Measurements from ENCODE around the gene WASF2.
"Not testable (repeated sequence)": the region's sequence is repeated elsewhere in the genome, so short reads cannot be mapped to it uniquely, and the experiment has no call there.

The WASF2 gene

GRCh38 chr1:27478098-27478497 lies 11.9 kb downstream of the WASF2 start:
- no peak overlapping the region for H3K4me3 ChIP-seq (ENCODE audit: low read length)
- TF ChIP-seq, protein P1, sequence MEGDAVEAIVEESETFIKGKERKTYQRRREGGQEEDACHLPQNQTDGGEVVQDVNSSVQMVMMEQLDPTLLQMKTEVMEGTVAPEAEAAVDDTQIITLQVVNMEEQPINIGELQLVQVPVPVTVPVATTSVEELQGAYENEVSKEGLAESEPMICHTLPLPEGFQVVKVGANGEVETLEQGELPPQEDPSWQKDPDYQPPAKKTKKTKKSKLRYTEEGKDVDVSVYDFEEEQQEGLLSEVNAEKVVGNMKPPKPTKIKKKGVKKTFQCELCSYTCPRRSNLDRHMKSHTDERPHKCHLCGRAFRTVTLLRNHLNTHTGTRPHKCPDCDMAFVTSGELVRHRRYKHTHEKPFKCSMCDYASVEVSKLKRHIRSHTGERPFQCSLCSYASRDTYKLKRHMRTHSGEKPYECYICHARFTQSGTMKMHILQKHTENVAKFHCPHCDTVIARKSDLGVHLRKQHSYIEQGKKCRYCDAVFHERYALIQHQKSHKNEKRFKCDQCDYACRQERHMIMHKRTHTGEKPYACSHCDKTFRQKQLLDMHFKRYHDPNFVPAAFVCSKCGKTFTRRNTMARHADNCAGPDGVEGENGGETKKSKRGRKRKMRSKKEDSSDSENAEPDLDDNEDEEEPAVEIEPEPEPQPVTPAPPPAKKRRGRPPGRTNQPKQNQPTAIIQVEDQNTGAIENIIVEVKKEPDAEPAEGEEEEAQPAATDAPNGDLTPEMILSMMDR (conservative IDR thresholded peaks at IDR 0.05; ENCODE audit: low read length) = no peak
- DNase-seq (ENCODE audit: low read depth) = no peak

- TF ChIP-seq, protein P1 (conservative IDR thresholded peaks at IDR 0.05; ENCODE audit: low read length) = no peak
- H3K4me3 ChIP-seq (ENCODE audit: low read length) = no peak overlapping the region
- no peak for DNase-seq (ENCODE audit: low read depth)
Measured at GRCh38 chr1:27476237-27476636, 13.7 kb downstream of the WASF2 start.

GRCh38 chr1:27475720-27476119 lies 14.2 kb downstream of the WASF2 start:
- TF ChIP-seq, protein P1 (conservative IDR thresholded peaks at IDR 0.05; ENCODE audit: low read length) = no peak
- no peak overlapping the region for H3K4me3 ChIP-seq (ENCODE audit: low read length)
- DNase-seq (ENCODE audit: low read depth) = no peak

GRCh38 chr1:27473755-27474154 lies 16.2 kb downstream of the WASF2 start:
- no peak for DNase-seq (ENCODE audit: low read depth)
- H3K4me3 ChIP-seq (ENCODE audit: low read length) = no peak overlapping the region
- TF ChIP-seq, protein P1 (conservative IDR thresholded peaks at IDR 0.05; ENCODE audit: low read length) = no peak

- not testable (repeated sequence) for DNase-seq (ENCODE audit: low read depth); H3K4me3 ChIP-seq (ENCODE audit: low read length)
Measured at GRCh38 chr1:27472098-27472497, 17.9 kb downstream of the WASF2 start.

DNA sequence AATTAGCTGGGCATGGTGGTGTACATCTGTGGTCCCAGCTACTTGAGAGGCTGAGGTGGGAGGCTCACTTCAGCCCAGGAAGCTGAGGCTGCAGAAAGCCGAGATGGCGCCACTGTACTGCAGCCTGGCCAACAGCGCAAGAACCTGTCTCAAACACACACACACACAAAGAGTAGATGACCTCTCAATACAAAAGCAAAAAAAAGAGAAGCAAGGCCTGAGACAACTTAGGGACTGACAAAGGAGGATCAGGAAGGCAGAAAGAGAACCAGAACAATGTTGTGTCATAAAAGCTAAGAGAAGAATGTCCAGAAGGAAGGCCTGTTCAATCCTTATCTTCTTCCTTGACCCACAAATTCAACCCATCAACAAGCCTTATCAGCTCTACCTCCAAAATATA lies 18.5 kb downstream of the WASF2 start:
- TF ChIP-seq, protein P1 (conservative IDR thresholded peaks at IDR 0.05; ENCODE audit: low read length) = no peak
- H3K4me3 ChIP-seq (ENCODE audit: low read length) = no peak overlapping the region
- no peak for DNase-seq (ENCODE audit: low read depth)

GRCh38 chr1:27469334-27469733 lies 20.6 kb downstream of the WASF2 start:
- TF ChIP-seq, protein P1 (conservative IDR thresholded peaks at IDR 0.05; ENCODE audit: low read length) = no peak
- H3K4me3 ChIP-seq (ENCODE audit: low read length) = no peak overlapping the region
- DNase-seq (ENCODE audit: low read depth) = no peak

GRCh38 chr1:27468378-27468777 lies 21.6 kb downstream of the WASF2 start:
- not testable (repeated sequence) for DNase-seq (ENCODE audit: low read depth)

More at GRCh38 chr1:27468378-27468777, 21.6 kb downstream of the WASF2 start:
- not testable (repeated sequence) for H3K4me3 ChIP-seq (ENCODE audit: low read length)
